Tibial nerve (tissue), 4 donors: ENCODE measurements around the gene MN1. TPM values are rescaled to one million over a fixed set of nuclear protein-coding genes. Genes with fewer than 3 reads are reported as not detected.
A peak's percentile ranks its signal among the peaks of the same experiment; 100 is the strongest.

Experiments
- DNase-seq, 2 donors: peaks; one replicate each; pipeline ENCODE4 v3.0.0-alpha.2; 2019; ENCODE audit warnings: low spot score in 2 of 2
- H3K27ac ChIP-seq, 4 donors: fragments of 200-600 bp; sonication (generic) in 3 of 4; one replicate each; pipeline ENCODE4 v1.5.1; 2017 to 2019; ENCODE audit warnings: mild to moderate bottlenecking in 1 of 4
- H3K27me3 ChIP-seq, 2 donors: fragments of 200-600 bp; sonication (generic) in 1 of 2; one replicate each; pipeline versions ENCODE4 v1.5.1 to v1.6.0; 2017 to 2019
- H3K36me3 ChIP-seq, 3 donors: fragments of 200-600 bp; sonication (generic); one replicate each; pipeline ENCODE4 v1.5.1; 2018 to 2019
- H3K4me1 ChIP-seq, 4 donors: fragments of 200-600 bp; sonication (generic) in 3 of 4; one replicate each; pipeline ENCODE4 v1.5.1; 2017 to 2019
- H3K4me3 ChIP-seq, 4 donors: fragments of 200-600 bp; sonication (generic) in 3 of 4; one replicate each; pipeline ENCODE4 v1.5.1; 2017 to 2019; ENCODE audit warnings: mild to moderate bottlenecking in 1 of 4, moderate library complexity in 1 of 4
- H3K9me3 ChIP-seq, 4 donors: fragments of 200-600 bp; sonication (generic) in 3 of 4; one replicate each; pipeline ENCODE4 v1.5.1; 2017 to 2019
- EP300 ChIP-seq, 2 donors: sonication (generic); formaldehyde crosslinking; IDR thresholded peaks; one replicate each; pipeline ENCODE4 v1.6.1; 2017; ENCODE audit warnings: antibody characterized with exemption in 2 of 2, mild to moderate bottlenecking in 1 of 2
- POLR2A ChIP-seq, 2 donors: fragments of 450-650 bp; IDR thresholded peaks; one replicate each; pipeline ENCODE4 v1.6.1; 2017; ENCODE audit warnings: antibody characterized with exemption in 2 of 2, mild to moderate bottlenecking in 2 of 2, moderate library complexity in 2 of 2
- WGBS, 2 donors: methylation state at CpG; one replicate each; pipeline ENCODE4 v1.1.5; 2018; 5-methylcytosine and 5-hydroxymethylcytosine counted together
- total RNA-seq, 4 donors: library from RNA; depleted of rRNA; stranded (reverse); fragments of >200 nt; gene quantifications; one replicate each; pipeline ENCODE4 v1.1.0, GENCODE V29; 2016
- TF ChIP-seq, protein P1 (sequence below), 5 experiments: fragments of 200-600 bp in 3 of 5; fragments of 450-650 bp in 2 of 5; sonication (generic) in 3 of 5; IDR thresholded peaks; one replicate each; pipeline ENCODE4 v1.5.1; 2016 to 2019; ENCODE audit warnings: antibody characterized with exemption in 5 of 5, mild to moderate bottlenecking in 3 of 5, moderate library complexity in 2 of 5

MN1 gene
- total RNA-seq, 4 donors from 2014 or later, result 3.9 to 8.2 (median 6.0) TPM

DNA sequence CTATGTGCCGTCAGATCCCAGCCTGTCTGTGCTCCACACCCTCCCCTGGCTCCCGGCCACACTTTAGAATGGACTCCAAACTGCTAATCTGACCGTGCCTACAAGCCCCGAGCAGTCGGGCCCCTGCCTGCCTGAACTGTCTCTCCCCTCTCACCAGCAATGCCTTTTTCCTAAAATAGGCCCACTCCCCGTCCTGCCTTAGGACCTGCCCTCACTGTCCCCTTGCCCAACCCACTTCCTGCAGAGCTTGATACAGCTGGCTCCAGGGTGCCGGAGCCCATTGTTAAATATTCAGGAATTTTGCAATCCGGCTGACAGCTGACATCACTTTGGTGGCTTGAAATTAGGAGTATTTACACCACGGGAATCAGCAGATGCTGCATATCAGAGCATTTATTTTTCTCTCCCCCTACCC, 21.4 kb downstream of the MN1 start:
- H3K36me3 ChIP-seq, result no peaks in the 10 kb centered on the region
- H3K4me3 ChIP-seq, result no peak overlapping the region
- H3K9me3 ChIP-seq, result peaks cover 0 to 3% (median 0%) of the 10 kb centered on the region in 4 donors
- H3K27ac ChIP-seq, result peak overlapping the region in 1 of 4 donors; percentile 14
- TF ChIP-seq POLR2A (IDR thresholded peaks at IDR 0.05), result no peak
- TF ChIP-seq, protein P1, sequence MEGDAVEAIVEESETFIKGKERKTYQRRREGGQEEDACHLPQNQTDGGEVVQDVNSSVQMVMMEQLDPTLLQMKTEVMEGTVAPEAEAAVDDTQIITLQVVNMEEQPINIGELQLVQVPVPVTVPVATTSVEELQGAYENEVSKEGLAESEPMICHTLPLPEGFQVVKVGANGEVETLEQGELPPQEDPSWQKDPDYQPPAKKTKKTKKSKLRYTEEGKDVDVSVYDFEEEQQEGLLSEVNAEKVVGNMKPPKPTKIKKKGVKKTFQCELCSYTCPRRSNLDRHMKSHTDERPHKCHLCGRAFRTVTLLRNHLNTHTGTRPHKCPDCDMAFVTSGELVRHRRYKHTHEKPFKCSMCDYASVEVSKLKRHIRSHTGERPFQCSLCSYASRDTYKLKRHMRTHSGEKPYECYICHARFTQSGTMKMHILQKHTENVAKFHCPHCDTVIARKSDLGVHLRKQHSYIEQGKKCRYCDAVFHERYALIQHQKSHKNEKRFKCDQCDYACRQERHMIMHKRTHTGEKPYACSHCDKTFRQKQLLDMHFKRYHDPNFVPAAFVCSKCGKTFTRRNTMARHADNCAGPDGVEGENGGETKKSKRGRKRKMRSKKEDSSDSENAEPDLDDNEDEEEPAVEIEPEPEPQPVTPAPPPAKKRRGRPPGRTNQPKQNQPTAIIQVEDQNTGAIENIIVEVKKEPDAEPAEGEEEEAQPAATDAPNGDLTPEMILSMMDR (IDR thresholded peaks at IDR 0.05), result no peak
- no peaks in the 10 kb centered on the region for H3K27me3 ChIP-seq
- peaks cover 0 to 57% (median 12%) of the 10 kb centered on the region in 4 donors for H3K4me1 ChIP-seq
- DNase-seq, result no peak
- 43 to 51% methylated on average over 9 of the region's 9 CpGs for WGBS, 2 donors

DNA sequence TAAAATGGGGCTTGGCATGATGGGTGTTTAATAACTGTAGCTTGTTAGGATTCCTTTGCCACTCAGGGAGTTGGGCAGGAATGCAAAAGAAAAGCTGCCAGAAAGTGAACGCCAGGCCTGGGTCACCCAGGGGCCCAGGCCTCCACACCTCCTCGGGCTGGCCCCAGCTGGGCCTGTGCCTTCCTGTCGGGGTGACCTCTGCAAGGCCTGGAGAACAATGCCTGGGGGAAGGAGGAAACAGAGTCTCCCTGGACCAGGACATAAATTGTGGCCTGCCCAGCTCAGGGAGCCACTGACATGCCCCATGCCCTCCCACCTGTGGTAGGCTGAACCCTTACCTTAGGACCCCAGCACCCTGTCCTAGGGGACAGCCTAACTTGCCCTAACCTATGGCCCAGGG, 21.9 kb downstream of the MN1 start:
- no peaks in the 10 kb centered on the region for H3K27me3 ChIP-seq
- no peaks in the 10 kb centered on the region for H3K36me3 ChIP-seq
- peaks cover 0 to 3% (median 0%) of the 10 kb centered on the region in 4 donors for H3K9me3 ChIP-seq
- TF ChIP-seq POLR2A (IDR thresholded peaks at IDR 0.05) (no peak), EP300 (IDR thresholded peaks at IDR 0.05) (no peak)
- TF ChIP-seq, protein P1 (IDR thresholded peaks at IDR 0.05), result no peak
- 17 to 45% methylated on average over 3 of the region's 3 CpGs for WGBS, 2 donors
- H3K27ac ChIP-seq, result peak overlapping the region in 1 of 4 donors; percentile 81
- DNase-seq, result no peak
- H3K4me1 ChIP-seq, result peaks cover 0 to 56% (median 16%) of the 10 kb centered on the region in 4 donors
- H3K4me3 ChIP-seq, result no peak overlapping the region

DNA sequence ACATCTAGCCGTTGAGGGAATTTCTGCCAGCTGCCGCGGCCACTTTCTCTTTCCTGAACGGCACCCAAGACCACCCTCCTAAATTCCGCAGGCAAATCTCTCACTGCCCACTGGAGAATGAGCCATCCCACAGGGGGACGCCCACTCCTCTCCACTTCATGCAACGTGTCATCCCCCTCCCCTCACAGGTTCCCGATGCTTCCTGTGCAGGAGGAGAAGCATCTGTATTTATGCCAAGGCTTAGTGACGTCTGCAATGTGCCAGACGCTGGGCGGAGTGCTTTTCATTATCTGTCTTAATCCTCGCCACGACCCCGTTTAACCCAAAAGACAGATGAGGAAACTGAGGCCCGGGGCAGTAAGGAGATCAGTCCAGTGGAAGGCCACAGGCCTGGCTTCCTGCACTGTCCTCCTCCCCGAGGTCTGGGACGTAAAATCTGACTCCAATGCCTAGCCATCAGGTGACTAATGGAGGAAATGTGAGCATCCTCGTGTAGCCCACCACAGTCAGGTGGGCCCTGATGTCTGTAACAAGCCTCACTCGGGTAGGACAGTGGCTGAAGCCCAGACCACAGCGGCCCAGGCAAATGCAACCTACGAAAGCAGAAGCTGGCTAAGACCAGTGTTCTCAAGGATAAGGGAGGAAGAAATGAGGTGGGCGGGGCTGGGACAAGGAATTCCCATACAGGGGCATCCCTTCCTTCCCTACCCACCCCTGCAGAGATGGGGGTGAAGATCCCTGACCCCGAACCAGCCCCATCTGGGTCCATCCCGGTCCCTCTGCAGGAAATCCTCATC, 23.1 kb downstream of the MN1 start:
- 44 to 54% methylated on average over 24 of the region's 24 CpGs for WGBS, 2 donors
- TF ChIP-seq EP300 (IDR thresholded peaks at IDR 0.05), result peak in 1 of 2 donors; percentile 6
- TF ChIP-seq, protein P1 (IDR thresholded peaks at IDR 0.05), result no peak
- Histone ChIP-seq H3K9me3 (peaks cover 0 to 3% (median 0%) of the 10 kb centered on the region in 4 donors), H3K27ac (peak overlapping the region in 3 of 4 donors; percentile 49 to 81 (median 60)), H3K4me3 (peak overlapping the region in 1 of 4 donors; percentile 3), H3K27me3 (no peaks in the 10 kb centered on the region), H3K4me1 (peaks cover 0 to 45% (median 17%) of the 10 kb centered on the region in 4 donors), H3K36me3 (no peaks in the 10 kb centered on the region)
- peak in 1 of 2 donors; percentile 38 for DNase-seq

DNA sequence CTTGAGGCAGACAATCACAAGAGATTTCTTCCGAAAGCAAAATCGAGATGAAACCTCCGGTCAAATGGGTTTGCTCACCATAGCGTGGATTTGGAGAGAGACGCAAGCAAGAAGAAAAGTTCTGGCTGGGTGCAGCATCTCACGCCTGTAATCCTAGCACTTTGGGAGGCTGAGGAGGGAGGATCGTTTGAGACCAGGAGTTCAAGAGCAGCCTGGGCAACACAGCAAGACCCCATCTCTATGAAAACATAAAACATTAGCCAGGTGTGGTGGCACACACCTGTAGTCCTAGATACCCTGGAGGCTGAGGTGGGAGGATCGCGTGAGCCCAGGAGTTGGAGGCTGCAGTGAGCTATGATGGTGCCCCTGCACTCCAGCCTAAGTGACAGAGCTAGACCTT, 24.4 kb downstream of the MN1 start:
- no peak overlapping the region for H3K4me3 ChIP-seq
- TF ChIP-seq, protein P1 (IDR thresholded peaks at IDR 0.05), result no peak
- no peak for TF ChIP-seq EP300 (IDR thresholded peaks at IDR 0.05)
- no peak for TF ChIP-seq POLR2A (IDR thresholded peaks at IDR 0.05)
- H3K27ac ChIP-seq, result peak overlapping the region in 3 of 4 donors; percentile 43 to 81 (median 65)

DNA sequence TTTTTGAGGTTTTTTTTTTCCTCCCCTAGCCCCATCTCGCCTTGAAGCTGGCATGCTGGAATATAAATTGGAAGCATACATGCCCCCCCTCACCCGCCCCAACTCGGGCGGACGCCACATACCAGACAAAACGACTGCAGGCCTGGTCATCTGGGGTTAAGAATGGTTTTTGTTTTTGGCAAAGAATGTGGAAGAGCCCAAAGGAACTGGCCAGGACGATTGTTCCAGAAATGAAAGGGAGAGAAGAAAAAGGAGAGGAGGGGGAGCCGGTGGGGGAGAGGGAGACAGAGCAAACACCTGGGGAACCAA, 25.0 kb downstream of the MN1 start:
- H3K4me1 ChIP-seq, result peaks cover 0 to 38% (median 17%) of the 10 kb centered on the region in 4 donors
- no peak for DNase-seq

More for the DNA sequence above, 24.4 kb downstream of the MN1 start:
- WGBS, 2 donors, result 63 to 74% methylated on average over 9 of the region's 9 CpGs
- H3K36me3 ChIP-seq, result no peaks in the 10 kb centered on the region
- peaks cover 0 to 3% (median 0%) of the 10 kb centered on the region in 4 donors for H3K9me3 ChIP-seq
- peaks cover 0 to 39% (median 17%) of the 10 kb centered on the region in 4 donors for H3K4me1 ChIP-seq
- H3K27me3 ChIP-seq, result no peaks in the 10 kb centered on the region
- no peak for DNase-seq

More for the DNA sequence above, 25.0 kb downstream of the MN1 start:
- H3K36me3 ChIP-seq, result no peaks in the 10 kb centered on the region
- 9 to 13% methylated on average over 8 of the region's 8 CpGs for WGBS, 2 donors
- no peaks in the 10 kb centered on the region for H3K27me3 ChIP-seq
- TF ChIP-seq, protein P1 (IDR thresholded peaks at IDR 0.05), result no peak
- TF ChIP-seq POLR2A (IDR thresholded peaks at IDR 0.05), result no peak
- no peak for TF ChIP-seq EP300 (IDR thresholded peaks at IDR 0.05)
- H3K27ac ChIP-seq, result peak overlapping the region; percentile 24 to 81 (median 54)
- H3K9me3 ChIP-seq, result peaks cover 0 to 3% (median 0%) of the 10 kb centered on the region in 4 donors
- H3K4me3 ChIP-seq, result peak overlapping the region in 2 of 4 donors; percentile 2 to 19
